Activated CD4-positive, alpha-beta memory T cell treated with anti-CD3 and anti-CD28 coated beads for 36 hours (primary cell): Measurements from ENCODE around the gene CFAP126. TPM values are rescaled to one million over a fixed set of nuclear protein-coding genes. Genes with fewer than 3 reads are reported as not detected.
"Not testable (repeated sequence)": the region's sequence is repeated elsewhere in the genome, so short reads cannot be mapped to it uniquely, and the experiment has no call there.

Experiments
- CTCF ChIA-PET: fragments of 350-600 bp; sonication (Branson Sonifier 250); formaldehyde crosslinking; loops from one replicate; lab custom pipeline; 2021; ENCODE audit warnings: antibody characterized with exemption, inconsistent platforms; lab: Charles Lee
- POLR2A ChIA-PET: fragments of 350-600 bp; sonication (Branson Sonifier 250); formaldehyde crosslinking; loops from one replicate; lab custom pipeline; 2021; ENCODE audit warnings: antibody characterized with exemption; lab: Charles Lee
- DNase-seq: peaks from one replicate; pipeline ENCODE4 v3.0.0-alpha.2; 2020
- H3K27ac Mint-ChIP-seq: one replicate; pipeline ENCODE4 v1.8.0; 2021; ENCODE audit warnings: mixed read lengths
- H3K27me3 Mint-ChIP-seq: one replicate; pipeline ENCODE4 v1.8.0; 2021; ENCODE audit warnings: mixed read lengths
- H3K36me3 Mint-ChIP-seq: one replicate; pipeline ENCODE4 v1.8.0; 2021; ENCODE audit warnings: mixed read lengths
- H3K4me1 Mint-ChIP-seq: one replicate; pipeline ENCODE4 v1.8.0; 2021; ENCODE audit warnings: low read depth, mixed read lengths
- H3K4me3 Mint-ChIP-seq: one replicate; pipeline ENCODE4 v1.8.0; 2021; ENCODE audit warnings: mild to moderate bottlenecking, mixed read lengths
- H3K9me3 Mint-ChIP-seq: one replicate; pipeline ENCODE4 v1.8.0; 2021; ENCODE audit warnings: mixed read lengths
- intact Hi-C: fragments of 100-400 bp; cut with micrococcal nuclease; formaldehyde crosslinking; loops from one replicate; pipeline ENCODE4 v1.15.1; 2023
- total RNA-seq, 2 experiments: library from RNA; stranded (reverse); gene quantifications; one replicate each; pipeline ENCODE4 v1.2.3, GENCODE V29; 2021

Gene CFAP126
- under 1 TPM in 1 of 2 experiments, not detected in 1; 0.29 TPM for total RNA-seq

GRCh38 chr1:161367684-161368400 lies at the start of gene CFAP126:
Gene CFAP126 (minus strand): TSS chr1:161367876. CDS start chr1:161367868, 8 bp downstream.
- no peaks in the 10 kb centered on the region for H3K27me3 Mint-ChIP-seq
- H3K36me3 Mint-ChIP-seq: peaks cover 19% of the 10 kb centered on the region
- no peaks in the 10 kb centered on the region for H3K9me3 Mint-ChIP-seq
- H3K4me3 Mint-ChIP-seq: no peak within 1 kb of the TSS
- intact Hi-C loops: no loop called here
- peak; percentile 66 for DNase-seq
- ChIA-PET POLR2A (no interaction called here), CTCF (interaction anchor here (1.1 to 3.7 kb wide), 8 partner anchors 10 to 175 kb away, joined by 3 to 25 read pairs (median 3); partner anchors contain the start of gene TOMM40L)
- peak within 1 kb of the TSS; percentile 49 for H3K27ac Mint-ChIP-seq
- peaks cover 22% of the 10 kb centered on the region for H3K4me1 Mint-ChIP-seq

- H3K27ac Mint-ChIP-seq, H3K36me3 Mint-ChIP-seq, H3K4me3 Mint-ChIP-seq, intact Hi-C loops, H3K9me3 Mint-ChIP-seq, H3K27me3 Mint-ChIP-seq, DNase-seq, POLR2A ChIA-PET: not testable (repeated sequence)
- H3K4me1 Mint-ChIP-seq: peaks cover 27% of the 10 kb centered on the region
- CTCF ChIA-PET: interaction anchor here (0.6 kb wide), 1 partner anchor 13 kb away, joined by 3 read pairs; no protein-coding TSS in a partner anchor
These were observed 45.4 kb upstream of the CFAP126 start for GRCh38 chr1:161413050-161413449.

DNA sequence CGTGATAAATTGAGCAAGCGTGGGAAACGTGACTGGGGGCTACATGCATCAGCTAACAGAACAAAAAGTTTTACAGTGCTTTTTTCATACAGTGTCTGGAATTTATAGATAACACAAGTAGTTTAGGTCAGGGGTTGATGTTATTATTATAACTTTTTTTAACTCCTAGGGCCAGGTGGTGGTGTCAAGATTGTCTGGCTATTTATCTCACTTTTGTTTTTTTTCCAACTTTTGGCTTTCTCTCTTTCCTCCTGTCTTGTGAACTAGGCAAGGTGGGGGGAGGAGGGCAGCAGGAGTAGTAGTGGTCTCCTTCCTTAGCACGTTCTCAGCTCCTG lies 42.9 kb upstream of the CFAP126 start:
- DNase-seq, H3K4me3 Mint-ChIP-seq, H3K9me3 Mint-ChIP-seq, H3K36me3 Mint-ChIP-seq, H3K27me3 Mint-ChIP-seq: not testable (repeated sequence)
- intact Hi-C loops: loop anchor here (1.0 kb wide), 1 partner anchor 12 kb away; no protein-coding TSS in a partner anchor
- Mint-ChIP-seq H3K4me1 (peaks cover 32% of the 10 kb centered on the region), H3K27ac (peak overlapping the region; percentile 94)
- ChIA-PET CTCF (interaction anchor here (1.3 to 1.4 kb wide), 2 partner anchors 28 to 29 kb away, joined by 5 to 8 read pairs; no protein-coding TSS in a partner anchor), POLR2A (interaction anchor here (1.0 to 1.1 kb wide), 2 partner anchors 12 to 29 kb away, joined by 3 to 4 read pairs; no protein-coding TSS in a partner anchor)

DNA sequence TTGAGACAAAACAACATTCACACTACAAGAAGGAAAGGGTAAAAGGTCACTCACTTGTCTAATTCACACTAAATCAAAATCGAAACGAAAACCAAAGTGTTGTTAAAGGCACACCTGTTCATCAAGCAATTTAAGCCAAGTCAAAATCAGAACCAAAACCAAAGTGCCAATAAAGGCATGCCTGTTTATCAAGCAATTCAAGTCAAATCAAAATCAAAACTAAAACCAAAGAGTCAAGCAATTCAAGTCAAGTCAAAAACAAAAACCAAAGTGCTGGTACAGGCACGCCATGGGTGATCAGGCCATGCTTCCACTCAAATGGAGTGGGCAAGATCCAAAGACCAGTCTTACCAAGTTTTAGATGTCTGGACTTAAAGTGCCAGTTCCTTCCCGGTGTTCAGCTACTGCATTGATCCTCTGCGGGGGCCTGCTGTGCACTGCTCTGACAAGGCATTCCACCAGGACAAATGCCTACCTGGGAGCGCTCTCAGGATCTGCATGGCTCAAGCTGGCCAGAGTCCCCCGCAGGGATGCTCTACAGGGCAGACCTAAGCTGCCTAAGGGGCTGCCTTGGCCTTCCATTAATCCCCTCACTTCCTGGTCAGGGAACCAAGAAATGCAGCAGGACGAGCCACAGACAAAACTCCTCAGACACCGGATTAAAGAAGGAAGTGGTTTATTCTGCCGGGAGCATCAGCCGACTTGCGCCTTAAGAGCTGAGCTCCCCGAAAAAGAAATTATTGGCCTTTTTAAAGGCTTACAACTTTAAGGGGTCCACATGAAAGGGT lies 42.4 kb upstream of the CFAP126 start:
- Mint-ChIP-seq H3K27ac (peak overlapping the region; percentile 94), H3K4me3 (peak overlapping the region; percentile 21), H3K4me1 (peaks cover 32% of the 10 kb centered on the region)
- H3K9me3 Mint-ChIP-seq, H3K27me3 Mint-ChIP-seq, H3K36me3 Mint-ChIP-seq: not testable (repeated sequence)
- peak; percentile 58 for DNase-seq
- ChIA-PET CTCF (interaction anchor here (1.3 to 1.4 kb wide), 2 partner anchors 28 to 30 kb away, joined by 5 to 8 read pairs; no protein-coding TSS in a partner anchor), POLR2A (interaction anchor here (1.0 to 1.1 kb wide), 3 partner anchors 10 to 30 kb away, joined by 3 to 4 read pairs (median 3); no protein-coding TSS in a partner anchor)
- intact Hi-C loops: loop anchor here (1.0 kb wide), 1 partner anchor 12 kb away; no protein-coding TSS in a partner anchor

DNA sequence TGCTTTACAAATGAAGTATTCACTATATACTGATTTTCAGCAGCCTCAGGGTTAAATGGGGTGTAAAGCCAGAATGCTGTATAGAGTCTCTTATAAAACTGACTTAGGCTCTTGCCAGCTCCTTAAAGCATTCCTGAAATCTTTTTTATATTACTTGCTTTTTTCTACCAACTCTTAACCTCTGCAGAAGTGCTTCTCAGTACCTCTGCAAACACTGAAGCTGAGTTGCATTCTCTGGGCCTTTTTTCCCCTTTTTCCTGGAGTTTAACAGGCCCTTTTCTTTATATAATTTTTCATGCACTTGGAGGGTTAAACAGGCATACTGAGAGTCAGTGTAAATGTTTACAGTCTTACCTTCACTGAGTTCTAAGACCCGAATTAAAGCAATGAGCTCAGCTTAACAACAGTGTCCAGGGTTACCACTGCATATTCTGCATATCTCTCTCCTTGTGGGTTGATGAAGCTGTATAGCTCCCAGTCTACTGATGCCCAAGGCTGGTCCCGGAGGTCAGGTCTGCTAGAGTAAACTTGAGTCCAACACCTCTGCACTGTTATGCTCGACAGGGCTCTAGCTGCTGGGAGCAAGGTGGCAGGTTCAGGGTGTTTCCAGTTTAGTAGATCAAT lies 40.9 kb upstream of the CFAP126 start:
- Mint-ChIP-seq H3K9me3 (no peaks in the 10 kb centered on the region), H3K27ac (peak overlapping the region; percentile 94), H3K36me3 (peaks cover 3% of the 10 kb centered on the region), H3K4me3 (no peak overlapping the region), H3K27me3 (no peaks in the 10 kb centered on the region), H3K4me1 (peaks cover 38% of the 10 kb centered on the region)
- DNase-seq: no peak
- POLR2A ChIA-PET: no interaction called here
- CTCF ChIA-PET: interaction anchor here (1.0 to 1.6 kb wide), 3 partner anchors 18 to 31 kb away, joined by 3 to 5 read pairs (median 5); no protein-coding TSS in a partner anchor
- intact Hi-C loops: no loop called here

DNA sequence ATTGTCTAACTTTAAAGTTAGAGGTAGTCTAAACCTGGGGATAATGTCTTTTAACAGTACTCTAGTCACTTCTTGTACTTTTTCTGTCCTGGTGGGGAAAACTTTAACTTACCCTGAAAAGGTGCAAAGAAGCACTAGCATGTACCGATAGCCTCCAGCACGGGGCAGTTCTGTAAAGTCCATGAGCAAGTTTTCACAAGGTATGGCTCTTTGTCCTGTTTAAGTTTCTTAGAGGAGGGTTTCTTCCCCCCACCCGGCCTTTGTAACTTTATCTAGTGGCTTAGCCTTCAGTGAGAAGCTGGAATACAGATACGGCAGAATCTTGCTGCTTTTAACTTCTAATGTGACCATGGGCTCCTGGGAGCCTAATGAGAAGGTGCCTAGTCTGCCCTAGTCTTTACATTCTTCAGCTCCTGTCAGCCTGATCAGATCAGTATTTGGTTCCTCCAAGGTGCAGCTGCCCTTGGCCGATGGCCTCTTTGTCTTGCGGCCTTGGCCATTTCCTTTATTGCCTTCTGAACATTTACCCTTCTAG lies 39.8 kb upstream of the CFAP126 start:
- DNase-seq: no peak
- intact Hi-C loops: no loop called here
- POLR2A ChIA-PET: no interaction called here
- Mint-ChIP-seq H3K27ac (no peak overlapping the region), H3K4me1 (peaks cover 46% of the 10 kb centered on the region), H3K4me3 (no peak overlapping the region), H3K27me3 (no peaks in the 10 kb centered on the region), H3K9me3 (no peaks in the 10 kb centered on the region), H3K36me3 (peaks cover 3% of the 10 kb centered on the region)
- CTCF ChIA-PET: interaction anchor here (0.9 to 1.6 kb wide), 2 partner anchors 17 to 33 kb away, joined by 3 to 5 read pairs; no protein-coding TSS in a partner anchor

- H3K4me3 Mint-ChIP-seq, H3K9me3 Mint-ChIP-seq, DNase-seq, H3K36me3 Mint-ChIP-seq, H3K27me3 Mint-ChIP-seq, intact Hi-C loops, POLR2A ChIA-PET, H3K27ac Mint-ChIP-seq: not testable (repeated sequence)
- CTCF ChIA-PET: interaction anchor here (0.9 kb wide), 1 partner anchor 34 kb away, joined by 3 read pairs; no protein-coding TSS in a partner anchor
- peaks cover 54% of the 10 kb centered on the region for H3K4me1 Mint-ChIP-seq
These were observed 38.9 kb upstream of the CFAP126 start for GRCh38 chr1:161406551-161406950.

DNA sequence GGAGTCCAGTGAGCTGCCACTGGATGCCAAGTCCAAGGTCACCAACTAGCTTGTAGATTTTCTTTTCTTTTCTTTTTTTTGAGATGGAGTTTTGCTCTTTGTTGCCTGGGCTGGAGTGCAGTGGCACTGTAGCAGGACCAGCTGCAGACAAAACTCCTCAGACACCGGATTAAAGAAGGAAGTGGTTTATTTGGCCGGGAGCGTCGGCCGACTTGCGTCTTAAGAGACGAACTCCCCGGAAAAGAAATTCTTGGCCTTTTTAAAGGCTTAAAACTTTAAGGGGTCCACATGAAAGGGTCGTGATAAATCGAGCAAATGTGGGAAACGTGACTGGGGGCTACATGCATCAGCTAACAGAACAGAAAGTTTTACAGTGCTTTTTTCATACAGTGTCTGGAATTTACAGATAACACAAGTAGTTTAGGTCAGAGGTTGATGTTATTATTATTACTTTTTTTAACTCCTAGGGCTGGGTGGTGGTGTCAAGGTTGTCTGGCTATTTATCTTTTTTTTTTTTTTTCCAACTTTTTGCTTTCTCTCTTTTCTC lies 36.4 kb upstream of the CFAP126 start:
- H3K27me3 Mint-ChIP-seq: peaks cover 3% of the 10 kb centered on the region
- intact Hi-C loops: no loop called here
- no peak overlapping the region for H3K27ac Mint-ChIP-seq
- DNase-seq: no peak
- peaks cover 46% of the 10 kb centered on the region for H3K4me1 Mint-ChIP-seq
- H3K9me3 Mint-ChIP-seq: no peaks in the 10 kb centered on the region
- peak overlapping the region; percentile 29 for H3K4me3 Mint-ChIP-seq
- H3K36me3 Mint-ChIP-seq: peaks cover 21% of the 10 kb centered on the region
- CTCF ChIA-PET: interaction anchor here (0.6 to 1.9 kb wide), 2 partner anchors 9 to 36 kb away, joined by 3 to 7 read pairs; no protein-coding TSS in a partner anchor
- POLR2A ChIA-PET: no interaction called here

DNA sequence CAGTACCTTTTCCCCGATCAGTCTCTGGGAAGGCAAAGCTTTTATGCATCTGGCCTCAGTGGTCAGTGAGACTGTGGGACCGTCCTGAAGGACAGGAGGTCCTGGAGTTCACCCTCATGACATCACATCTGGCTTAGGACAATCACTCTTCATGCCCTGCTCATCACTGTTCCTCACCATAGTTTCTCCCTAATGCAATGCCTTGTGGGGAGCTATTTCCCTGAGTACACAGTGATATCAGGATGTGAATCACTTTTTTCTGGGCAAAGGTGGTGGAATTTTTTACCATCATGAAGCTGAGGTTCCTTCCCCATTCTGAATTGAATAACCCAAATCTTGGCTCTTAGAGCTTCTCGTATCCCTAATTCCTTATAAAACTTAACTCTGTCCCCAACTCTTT lies 34.8 kb upstream of the CFAP126 start:
- Mint-ChIP-seq H3K4me1 (peaks cover 37% of the 10 kb centered on the region), H3K36me3 (peaks cover 24% of the 10 kb centered on the region), H3K27me3 (peaks cover 3% of the 10 kb centered on the region), H3K4me3 (no peak overlapping the region), H3K27ac (no peak overlapping the region), H3K9me3 (no peaks in the 10 kb centered on the region)
- DNase-seq: no peak
- intact Hi-C loops: no loop called here
- POLR2A ChIA-PET: no interaction called here
- CTCF ChIA-PET: interaction anchor here (1.0 to 1.2 kb wide), 2 partner anchors 38 to 211 kb away, joined by 3 to 4 read pairs; no protein-coding TSS in a partner anchor

DNA sequence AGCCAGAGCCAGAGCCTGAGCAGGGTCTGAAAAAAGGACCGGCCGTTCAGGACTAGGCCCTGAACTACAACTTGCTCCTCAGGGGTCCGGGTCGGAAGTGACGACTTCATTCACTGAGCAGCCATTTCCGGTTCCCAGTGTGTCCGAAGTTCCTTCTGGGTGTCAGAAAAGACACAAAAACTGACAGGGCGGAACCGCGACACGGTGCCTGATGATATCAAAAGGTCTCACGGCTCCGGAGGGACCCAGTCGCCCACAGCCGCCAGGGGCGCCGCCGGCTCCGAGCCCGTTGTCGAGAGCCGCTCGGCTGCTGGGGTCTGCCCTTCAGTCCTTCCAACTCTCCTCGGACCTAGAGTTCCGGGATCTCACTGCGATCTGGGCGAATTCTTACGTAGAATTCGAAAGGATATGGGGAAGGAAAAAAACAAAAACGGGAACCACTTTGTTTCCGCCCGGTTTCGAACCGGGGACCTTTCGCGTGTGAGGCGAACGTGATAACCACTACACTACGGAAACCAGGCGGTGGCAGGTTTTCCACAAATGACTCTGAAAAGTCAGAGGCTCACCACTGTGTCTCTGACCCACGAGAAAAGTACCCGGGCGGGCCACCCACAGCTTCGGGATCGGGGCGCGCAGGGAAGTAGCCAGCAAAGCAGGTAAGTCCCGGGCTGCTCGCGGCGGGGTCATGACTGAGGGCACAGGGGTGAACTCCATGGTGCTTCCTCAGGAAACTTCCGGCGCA lies 31.8 kb upstream of the CFAP126 start:
- DNase-seq: peak; percentile 94
- Mint-ChIP-seq H3K36me3 (peaks cover 21% of the 10 kb centered on the region), H3K4me1 (peaks cover 37% of the 10 kb centered on the region), H3K27ac (peak overlapping the region; percentile 99), H3K27me3 (peaks cover 3% of the 10 kb centered on the region), H3K9me3 (no peaks in the 10 kb centered on the region), H3K4me3 (peak overlapping the region; percentile 93)
- intact Hi-C loops: loop anchor here (1.0 to 10.0 kb wide), 3 partner anchors 9 to 345 kb away; partner anchors contain the start of gene DUSP12
- ChIA-PET CTCF (interaction anchor here (1.1 to 1.7 kb wide), 4 partner anchors 10 to 40 kb away, joined by 3 to 10 read pairs (median 6); no protein-coding TSS in a partner anchor), POLR2A (interaction anchor here (1.3 to 1.7 kb wide), 3 partner anchors 10 to 174 kb away, joined by 3 to 4 read pairs (median 4); partner anchors contain the start of gene TOMM40L)
